ENCODE measurements around the gene GRM3. TPM values are rescaled to one million over a fixed set of nuclear protein-coding genes. Genes with fewer than 3 reads are reported as not detected.

Gene GRM3
- total RNA-seq, 2 experiments from 2014 or later = not detected

- H3K27me3 ChIP-seq (ENCODE audit: control insufficient read depth in 1 of 2, insufficient read depth in 2 of 2, low read length in 2 of 2) = no peaks in the 10 kb centered on the region
- Mint-ChIP-seq H3K27me3 (no peaks in the 10 kb centered on the region), H3K4me1 (ENCODE audit: low read depth) (no peaks in the 10 kb centered on the region), H3K36me3 (ENCODE audit: low read depth) (no peaks in the 10 kb centered on the region), H3K27ac (no peak overlapping the region), H3K4me3 (no peak overlapping the region), H3K9me3 (no peaks in the 10 kb centered on the region)
- ATAC-seq (ENCODE audit: poor library complexity) = no peak
- ChIA-PET POLR2A (no interaction called here), CTCF (no interaction called here)
- no peak overlapping the region for H3K4me3 ChIP-seq (ENCODE audit: low read length)
- intact Hi-C loops (cut with DNase I, micrococcal nuclease) = no loop called here
- TF ChIP-seq, protein P1, sequence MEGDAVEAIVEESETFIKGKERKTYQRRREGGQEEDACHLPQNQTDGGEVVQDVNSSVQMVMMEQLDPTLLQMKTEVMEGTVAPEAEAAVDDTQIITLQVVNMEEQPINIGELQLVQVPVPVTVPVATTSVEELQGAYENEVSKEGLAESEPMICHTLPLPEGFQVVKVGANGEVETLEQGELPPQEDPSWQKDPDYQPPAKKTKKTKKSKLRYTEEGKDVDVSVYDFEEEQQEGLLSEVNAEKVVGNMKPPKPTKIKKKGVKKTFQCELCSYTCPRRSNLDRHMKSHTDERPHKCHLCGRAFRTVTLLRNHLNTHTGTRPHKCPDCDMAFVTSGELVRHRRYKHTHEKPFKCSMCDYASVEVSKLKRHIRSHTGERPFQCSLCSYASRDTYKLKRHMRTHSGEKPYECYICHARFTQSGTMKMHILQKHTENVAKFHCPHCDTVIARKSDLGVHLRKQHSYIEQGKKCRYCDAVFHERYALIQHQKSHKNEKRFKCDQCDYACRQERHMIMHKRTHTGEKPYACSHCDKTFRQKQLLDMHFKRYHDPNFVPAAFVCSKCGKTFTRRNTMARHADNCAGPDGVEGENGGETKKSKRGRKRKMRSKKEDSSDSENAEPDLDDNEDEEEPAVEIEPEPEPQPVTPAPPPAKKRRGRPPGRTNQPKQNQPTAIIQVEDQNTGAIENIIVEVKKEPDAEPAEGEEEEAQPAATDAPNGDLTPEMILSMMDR (IDR thresholded peaks at IDR 0.05) = no peak
- no peak for DNase-seq
- no peaks in the 10 kb centered on the region for H3K4me1 ChIP-seq (ENCODE audit: insufficient read depth, low read length)
- no peak overlapping the region for H3K27ac ChIP-seq (ENCODE audit: low read depth in 1 of 2, low read length in 2 of 2)
- H3K36me3 ChIP-seq (ENCODE audit: insufficient read depth, low read length) = no peaks in the 10 kb centered on the region
- no peaks in the 10 kb centered on the region for H3K9me3 ChIP-seq (ENCODE audit: control insufficient read depth in 1 of 2, insufficient read depth in 1 of 2, low read length in 2 of 2)
Observed at GRCh38 chr7:86706406-86706805, 62.7 kb downstream of the GRM3 start.

DNA sequence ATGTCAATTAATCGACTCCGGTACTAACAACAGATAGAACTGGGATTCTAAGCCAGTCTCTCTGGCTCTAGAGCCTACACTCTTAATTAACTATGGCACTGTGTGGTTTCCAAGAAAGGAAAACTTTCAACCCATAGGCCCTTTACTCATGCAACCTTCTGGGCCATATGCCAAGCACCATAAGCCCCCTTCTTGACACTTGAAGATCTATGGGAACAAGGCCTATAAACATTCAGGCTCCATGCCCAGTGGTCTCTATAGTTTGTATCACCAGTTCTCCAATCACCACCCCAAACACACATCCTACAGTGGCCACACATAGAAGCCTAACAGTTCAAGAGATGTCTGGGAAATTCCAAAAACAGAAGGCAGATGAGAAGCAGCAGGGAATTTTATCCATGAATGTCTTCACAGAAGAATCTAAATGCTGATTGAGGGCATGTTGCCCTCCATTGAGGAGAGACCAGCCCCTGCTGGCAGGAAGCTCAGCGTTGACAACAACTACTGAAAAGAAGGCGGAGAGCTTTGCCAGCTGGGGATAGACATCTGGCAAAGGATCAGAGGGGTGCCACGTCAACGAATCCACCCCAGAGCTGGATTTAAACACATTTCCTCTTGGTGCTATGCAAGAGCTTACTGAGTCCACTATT lies 64.4 kb downstream of the GRM3 start:
- no peaks in the 10 kb centered on the region for H3K9me3 Mint-ChIP-seq
- intact Hi-C loops (cut with DNase I, micrococcal nuclease) = no loop called here
- Histone ChIP-seq H3K27ac (ENCODE audit: low read depth in 1 of 2, low read length in 2 of 2) (no peak overlapping the region), H3K9me3 (ENCODE audit: control insufficient read depth in 1 of 2, insufficient read depth in 1 of 2, low read length in 2 of 2) (no peaks in the 10 kb centered on the region), H3K4me3 (ENCODE audit: low read length) (no peak overlapping the region), H3K4me1 (ENCODE audit: insufficient read depth, low read length) (no peaks in the 10 kb centered on the region), H3K27me3 (ENCODE audit: control insufficient read depth in 1 of 2, insufficient read depth in 2 of 2, low read length in 2 of 2) (no peaks in the 10 kb centered on the region), H3K36me3 (ENCODE audit: insufficient read depth, low read length) (no peaks in the 10 kb centered on the region)
- ATAC-seq (ENCODE audit: poor library complexity) (no peak), DNase-seq (no peak)
- H3K4me1 Mint-ChIP-seq (ENCODE audit: low read depth) = no peaks in the 10 kb centered on the region
- H3K27ac Mint-ChIP-seq = no peak overlapping the region
- no peaks in the 10 kb centered on the region for H3K27me3 Mint-ChIP-seq
- no peak overlapping the region for H3K4me3 Mint-ChIP-seq
- ChIA-PET CTCF (no interaction called here), POLR2A (no interaction called here)
- TF ChIP-seq, protein P1 (IDR thresholded peaks at IDR 0.05) = no peak
- no peaks in the 10 kb centered on the region for H3K36me3 Mint-ChIP-seq (ENCODE audit: low read depth)

DNA sequence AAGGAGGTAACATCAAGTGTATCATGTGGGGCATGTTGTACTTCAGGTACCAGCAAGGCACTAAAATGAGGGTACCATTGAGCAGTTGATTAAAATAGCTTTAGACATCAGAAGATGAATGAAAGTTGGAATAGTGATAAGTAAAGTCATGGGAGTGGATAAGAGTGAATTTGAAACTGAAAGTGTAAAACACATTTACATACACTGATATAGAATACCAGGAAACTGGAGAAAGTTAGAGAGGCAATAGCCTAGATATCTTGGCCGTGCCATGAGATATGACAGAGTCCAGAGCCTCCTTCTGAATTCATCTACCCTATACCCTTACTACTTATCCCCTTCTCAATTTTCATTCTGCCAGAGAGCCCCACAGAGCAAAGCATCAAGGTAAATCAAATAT lies 76.6 kb downstream of the GRM3 start:
- H3K4me1 Mint-ChIP-seq (ENCODE audit: low read depth) = no peaks in the 10 kb centered on the region
- ChIA-PET CTCF (no interaction called here), POLR2A (no interaction called here)
- H3K27ac Mint-ChIP-seq = no peak overlapping the region
- no peak for ATAC-seq (ENCODE audit: poor library complexity)
- H3K36me3 Mint-ChIP-seq (ENCODE audit: low read depth) = no peaks in the 10 kb centered on the region
- no peak overlapping the region for H3K4me3 ChIP-seq (ENCODE audit: low read length)
- H3K27ac ChIP-seq (ENCODE audit: low read depth in 1 of 2, low read length in 2 of 2) = no peak overlapping the region
- H3K27me3 Mint-ChIP-seq = no peaks in the 10 kb centered on the region
- no peak overlapping the region for H3K4me3 Mint-ChIP-seq
- no peaks in the 10 kb centered on the region for H3K9me3 ChIP-seq (ENCODE audit: control insufficient read depth in 1 of 2, insufficient read depth in 1 of 2, low read length in 2 of 2)
- H3K9me3 Mint-ChIP-seq = peaks cover 1% of the 10 kb centered on the region
- H3K27me3 ChIP-seq (ENCODE audit: control insufficient read depth in 1 of 2, insufficient read depth in 2 of 2, low read length in 2 of 2) = no peaks in the 10 kb centered on the region
- intact Hi-C loops (cut with DNase I, micrococcal nuclease) = no loop called here
- no peak for DNase-seq
- no peaks in the 10 kb centered on the region for H3K4me1 ChIP-seq (ENCODE audit: insufficient read depth, low read length)
- TF ChIP-seq, protein P1 (IDR thresholded peaks at IDR 0.05) = no peak
- no peaks in the 10 kb centered on the region for H3K36me3 ChIP-seq (ENCODE audit: insufficient read depth, low read length)

All from CD4-positive, alpha-beta T cell (primary cell).